ENCODE results near the gene BBX.

The BBX gene

GRCh38 chr3:107850681-107851080 is 327.9 kb downstream of the BBX start:
- DNase-seq: no peak

GRCh38 chr3:107853821-107854220 is 331.1 kb downstream of the BBX start:
- peak; percentile 7 for DNase-seq

- DNase-seq: no peak
These were observed 332.0 kb downstream of the BBX start for GRCh38 chr3:107854733-107855132.

- no peak for DNase-seq
These were observed 332.9 kb downstream of the BBX start for GRCh38 chr3:107855710-107856109.

GRCh38 chr3:107857854-107858253 is 335.1 kb downstream of the BBX start:
- DNase-seq: no peak

GRCh38 chr3:107858876-107859275 is 336.1 kb downstream of the BBX start:
- DNase-seq: no peak
